KBM-7 (cell line): ENCODE measurements around the gene FOXO1.
"Not testable (repeated sequence)": the region's sequence is repeated elsewhere in the genome, so short reads cannot be mapped to it uniquely, and the experiment has no call there.

Experiments used
- DNase-seq: peaks from one replicate; pipeline ENCODE4 v3.0.0-alpha.2; 2015
- in situ Hi-C: fragments of 300-500 bp; cut with MboI; formaldehyde crosslinking; loops from 2 replicates; pipeline ENCODE4 v1.14.3; 2020; ENCODE audit warnings: low sequenced_read_pairs, low pct_unique_long_range_greater_than_20kb, mixed read lengths

FOXO1 gene

GRCh38 chr13:40666045-40666932 is at the start of gene FOXO1:
Gene FOXO1 (minus strand): TSS chr13:40666641. CDS start chr13:40666212, 429 bp downstream.
- in situ Hi-C loops = no loop called here
- DNase-seq = peak; percentile 69

DNA sequence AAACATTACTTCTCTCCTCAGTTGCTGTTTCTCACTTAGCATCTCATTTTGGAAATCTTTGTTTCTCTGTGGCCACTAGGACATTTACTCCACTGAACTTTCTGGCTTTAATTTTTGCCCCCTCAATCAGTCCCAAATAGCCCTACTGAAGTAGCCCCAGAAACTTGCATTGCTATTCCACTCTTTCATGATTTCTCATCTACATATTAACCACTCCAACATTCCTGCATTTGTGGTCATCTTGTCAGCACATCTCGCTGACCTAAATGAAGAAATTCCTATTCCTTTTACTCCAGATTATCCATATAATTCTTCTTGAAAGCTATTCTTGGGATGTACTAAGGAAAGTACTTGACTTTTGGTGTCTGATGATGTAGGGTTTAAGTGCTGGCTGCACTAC is 48.0 kb upstream of the FOXO1 start:
- DNase-seq, in situ Hi-C loops: not testable (repeated sequence)

DNA sequence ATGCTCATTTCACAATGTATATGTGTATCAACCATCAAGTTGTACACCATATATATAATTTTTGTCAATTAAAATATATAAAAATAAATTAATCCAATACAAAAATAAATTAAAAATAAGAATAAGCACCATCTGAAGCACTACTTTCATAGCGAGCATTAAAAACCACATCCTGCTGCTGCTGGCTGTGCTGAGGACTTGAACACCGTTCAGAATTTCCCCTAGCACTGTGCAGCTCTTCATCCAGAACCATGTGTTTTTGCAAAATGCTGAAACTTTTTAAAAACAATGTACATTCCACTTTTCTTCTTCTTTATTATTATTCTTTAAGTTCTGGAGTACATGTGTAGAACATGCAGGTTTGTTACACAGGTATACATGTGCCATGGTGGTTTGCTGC is 40.0 kb upstream of the FOXO1 start:
- in situ Hi-C loops = no loop called here
- no peak for DNase-seq

GRCh38 chr13:40697711-40698110 is 31.3 kb upstream of the FOXO1 start:
- in situ Hi-C loops = loop anchor here (25.0 kb wide), 2 partner anchors 635 to 935 kb away; no protein-coding TSS in a partner anchor
- no peak for DNase-seq

- in situ Hi-C loops = loop anchor here (25.0 kb wide), 2 partner anchors 632 to 932 kb away; no protein-coding TSS in a partner anchor
- DNase-seq = no peak
Measured at GRCh38 chr13:40694426-40694825, 28.0 kb upstream of the FOXO1 start.

- in situ Hi-C loops = loop anchor here (25.0 kb wide), 2 partner anchors 631 to 931 kb away; no protein-coding TSS in a partner anchor
- no peak for DNase-seq
Measured at GRCh38 chr13:40692946-40693345, 26.5 kb upstream of the FOXO1 start.

DNA sequence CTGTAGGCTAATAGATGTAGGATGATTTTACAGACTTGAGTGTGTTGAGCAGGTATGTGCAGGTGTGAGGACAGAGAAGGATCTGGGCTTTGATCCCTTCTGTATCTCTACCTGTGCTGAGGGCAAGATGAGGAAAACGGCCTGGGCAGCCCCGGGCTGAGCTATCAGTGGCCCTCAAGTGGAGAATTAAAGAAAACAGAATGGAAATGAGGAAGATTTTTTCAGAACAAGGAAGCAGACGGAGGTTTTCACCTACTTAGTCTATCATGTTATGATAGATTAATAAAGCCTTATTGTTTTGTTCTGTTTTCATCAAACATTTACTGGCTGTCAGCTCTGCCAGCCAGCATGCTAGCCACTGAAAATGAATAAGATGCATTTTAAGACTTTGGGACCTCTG is 22.3 kb upstream of the FOXO1 start:
- in situ Hi-C loops = loop anchor here (25.0 kb wide), 2 partner anchors 626 to 926 kb away; no protein-coding TSS in a partner anchor
- DNase-seq = no peak

- in situ Hi-C loops = loop anchor here (25.0 kb wide), 2 partner anchors 620 to 920 kb away; no protein-coding TSS in a partner anchor
- DNase-seq = peak; percentile 59
Measured at GRCh38 chr13:40682449-40683240, 16.2 kb upstream of the FOXO1 start.

- peak; percentile 39 for DNase-seq
- in situ Hi-C loops = loop anchor here (25.0 kb wide), 2 partner anchors 619 to 919 kb away; no protein-coding TSS in a partner anchor
Measured at GRCh38 chr13:40681341-40682146, 15.1 kb upstream of the FOXO1 start.

DNA sequence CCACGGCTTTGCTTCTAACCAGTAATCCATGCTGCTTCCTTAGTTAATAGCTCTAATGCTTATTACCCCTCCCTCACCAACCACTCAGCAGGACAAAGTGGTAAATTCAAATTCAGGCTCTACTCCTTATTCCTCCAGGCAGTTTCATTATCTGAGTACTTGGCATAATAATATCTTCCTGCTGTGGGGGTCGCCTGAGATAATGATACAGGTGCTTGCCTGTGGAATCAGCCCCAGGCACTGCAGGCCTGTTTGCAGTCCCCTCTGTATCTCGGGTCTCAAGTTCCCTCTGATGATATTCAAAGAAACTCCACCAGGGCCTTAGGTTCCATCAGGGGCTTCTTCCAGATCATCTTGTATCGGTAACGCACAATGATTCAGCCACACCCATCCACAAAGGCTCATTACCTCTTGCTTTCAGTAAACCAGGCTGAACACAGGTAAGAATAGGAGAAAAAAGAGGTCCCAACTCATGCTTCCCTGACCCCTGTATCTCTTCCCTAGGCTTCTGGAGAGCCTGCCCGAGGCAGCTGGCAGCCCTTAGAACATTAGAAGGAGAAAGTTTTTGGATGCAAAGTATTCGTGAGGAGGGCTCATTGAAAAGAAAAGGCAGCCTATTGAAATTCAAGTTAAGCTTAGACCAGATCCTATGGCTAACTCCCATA is 14.3 kb upstream of the FOXO1 start:
- in situ Hi-C loops = loop anchor here (25.0 kb wide), 2 partner anchors 618 to 918 kb away; no protein-coding TSS in a partner anchor
- DNase-seq = no peak

DNA sequence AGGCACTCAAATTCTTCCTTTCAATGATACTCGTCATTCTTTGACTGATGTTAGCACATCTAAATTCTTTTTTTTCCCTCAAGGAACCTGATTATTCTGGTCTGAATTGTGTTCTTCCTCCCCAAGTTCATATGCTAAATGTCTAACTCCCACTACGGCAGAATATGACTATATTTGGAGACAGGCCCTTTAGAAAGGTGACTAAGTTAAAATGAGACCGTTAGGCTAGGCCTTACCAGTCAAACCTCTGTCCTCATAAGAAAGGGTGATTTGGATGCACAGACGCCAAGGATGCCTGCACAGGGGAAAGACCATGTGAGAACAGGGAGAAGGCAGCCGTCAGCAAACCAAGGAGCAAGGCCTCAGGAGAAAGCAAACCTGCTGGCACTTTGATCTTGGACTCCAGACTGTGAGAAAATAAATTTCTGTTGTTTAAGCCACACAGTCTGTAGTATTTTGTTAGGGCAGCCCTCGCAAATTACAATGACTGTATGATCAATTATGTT is 13.1 kb upstream of the FOXO1 start:
- in situ Hi-C loops = loop anchor here (25.0 kb wide), 2 partner anchors 617 to 917 kb away; no protein-coding TSS in a partner anchor
- DNase-seq = no peak

DNA sequence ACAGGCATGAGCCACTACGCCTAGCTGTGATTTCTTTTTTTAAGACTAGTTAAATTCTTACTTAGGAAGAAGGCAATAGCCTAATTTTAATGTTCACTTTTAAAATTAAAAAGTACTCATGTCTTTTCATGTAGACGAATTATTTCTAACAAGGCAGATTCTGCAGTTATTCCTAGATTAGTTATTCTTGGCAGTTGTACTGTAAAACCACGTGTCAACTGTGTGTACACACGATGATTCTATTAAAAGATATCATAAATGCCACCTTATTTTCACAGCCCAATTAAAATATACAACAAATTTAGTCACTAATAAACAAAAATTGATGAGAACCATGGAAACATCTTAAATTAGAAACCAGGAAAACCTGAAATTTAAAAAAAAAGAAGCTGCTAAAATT is 10.6 kb upstream of the FOXO1 start:
- in situ Hi-C loops = loop anchor here (25.0 kb wide), 2 partner anchors 615 to 915 kb away; no protein-coding TSS in a partner anchor
- DNase-seq = no peak

DNA sequence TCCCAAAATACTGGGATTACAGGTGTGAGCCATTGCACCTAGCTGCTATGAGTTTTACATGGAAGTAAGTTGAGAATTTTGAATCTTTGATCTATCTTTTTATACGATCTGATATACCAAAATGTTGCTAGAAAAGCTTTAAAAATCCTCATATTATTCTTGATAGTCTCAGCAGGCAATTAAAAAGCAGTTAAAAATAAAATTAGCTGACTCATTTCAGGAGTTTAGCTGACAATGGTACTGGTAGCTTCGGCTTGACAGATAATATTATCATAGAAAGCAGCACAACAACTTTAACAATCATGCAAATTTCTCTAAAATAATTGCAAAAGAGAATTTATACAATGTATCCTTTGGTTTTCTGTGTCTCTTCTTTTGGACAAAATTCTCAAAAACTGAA is 9.6 kb upstream of the FOXO1 start:
- DNase-seq = no peak
- in situ Hi-C loops = loop anchor here (25.0 kb wide), 2 partner anchors 614 to 914 kb away; no protein-coding TSS in a partner anchor

- DNase-seq = no peak
- in situ Hi-C loops = no loop called here
Measured at GRCh38 chr13:40673414-40673813, 7.0 kb upstream of the FOXO1 start.

DNA sequence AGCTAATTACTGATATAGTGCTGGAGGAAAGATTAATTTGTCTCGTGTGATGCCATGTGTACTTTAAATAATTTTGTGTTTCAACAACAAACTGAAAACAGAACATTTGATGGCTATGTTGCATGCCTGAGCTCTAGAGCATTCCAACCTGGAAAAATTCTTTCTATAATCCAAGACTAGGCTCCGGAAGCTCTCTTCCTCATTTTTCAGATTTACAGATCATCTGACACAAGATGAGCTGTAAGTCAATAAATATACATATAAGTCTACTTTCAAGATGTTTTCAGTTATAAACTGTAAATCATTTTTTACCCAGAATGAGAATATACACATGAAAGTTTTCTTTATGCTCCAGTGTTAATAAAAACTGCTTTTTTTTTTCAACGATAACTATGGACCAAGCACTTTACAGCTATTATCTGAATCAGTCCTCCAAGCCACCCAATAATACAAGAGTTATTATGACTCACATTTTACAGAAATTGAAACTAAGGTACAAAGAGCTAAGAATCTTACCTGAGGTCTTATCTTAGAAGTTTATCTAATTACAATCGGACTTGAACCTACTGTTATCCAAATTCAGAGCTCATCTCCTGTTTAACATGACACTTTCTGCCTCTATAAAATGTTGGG is 6.4 kb upstream of the FOXO1 start:
- in situ Hi-C loops = no loop called here

DNA sequence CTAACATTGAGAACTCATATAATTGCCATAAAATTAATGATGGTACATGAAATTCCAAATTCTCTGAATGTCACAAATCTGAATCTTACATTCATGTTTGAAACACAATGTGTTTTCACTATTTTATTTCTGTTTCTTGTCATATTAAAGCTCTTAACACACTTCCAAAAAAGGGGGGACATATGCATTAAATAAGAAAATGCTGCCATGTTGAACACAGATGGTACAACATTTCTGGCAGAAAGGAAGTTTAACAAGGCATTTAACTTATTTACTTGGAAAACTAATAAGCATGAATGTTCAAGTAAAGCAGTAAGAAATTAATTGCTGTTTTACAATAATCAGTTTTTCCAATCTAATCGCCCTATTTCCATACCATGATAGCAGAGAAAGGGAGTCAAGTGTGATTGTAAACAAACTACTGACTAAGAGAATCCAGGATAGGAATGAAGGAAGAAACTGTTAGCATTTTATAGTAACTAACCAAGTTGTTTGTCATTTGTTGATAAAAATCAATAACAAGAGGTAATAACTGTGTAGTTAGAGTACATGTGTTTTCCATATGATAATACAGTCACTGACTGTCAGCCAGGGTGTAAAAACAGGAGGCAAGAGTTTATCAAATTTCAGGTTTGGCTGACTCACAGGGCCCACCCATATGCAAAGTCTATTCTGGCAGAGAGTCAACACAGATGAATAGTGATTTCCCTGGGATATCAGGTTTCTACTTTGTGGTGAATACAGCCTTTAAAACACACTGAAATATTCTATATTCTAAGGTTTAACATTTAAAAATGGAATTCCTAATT is 5.7 kb upstream of the FOXO1 start:
- in situ Hi-C loops = no loop called here
- no peak for DNase-seq

More for the DNA sequence above, 6.4 kb upstream of the FOXO1 start:
- DNase-seq = no peak

- no peak for DNase-seq
- in situ Hi-C loops = no loop called here
Measured at GRCh38 chr13:40670307-40670706, 3.9 kb upstream of the FOXO1 start.
